Cardiac fibroblast (primary cell): Measurements from ENCODE around the gene CSTA.
"Not testable (repeated sequence)": the region's sequence is repeated elsewhere in the genome, so short reads cannot be mapped to it uniquely, and the experiment has no call there.

Experiments
- DNase-seq, 2 donors: peaks; one replicate each; pipeline versions ENCODE4 v3.0.0 to v3.0.0-alpha.2; 2010; ENCODE audit warnings: low read depth in 2 of 2
- H3K4me3 ChIP-seq, 2 donors: replicated peaks in 1 of 2; 1 replicate in 1 of 2; 2 replicates in 1 of 2; pipeline ENCODE4 v1.5.1; 2011; ENCODE audit warnings: low read depth in 2 of 2, low read length in 2 of 2, mild to moderate bottlenecking in 2 of 2, moderate library complexity in 1 of 2
- CTCF ChIP-seq: IDR thresholded peaks from one replicate; pipeline ENCODE4 v1.5.1; 2011; ENCODE audit warnings: low read depth, mild to moderate bottlenecking, low read length, inconsistent platforms

The CSTA gene

GRCh38 chr3:122364490-122364889, 39.4 kb downstream of the CSTA start:
- no peak overlapping the region for H3K4me3 ChIP-seq
- no peak for TF ChIP-seq CTCF
- no peak for DNase-seq

GRCh38 chr3:122365073-122365472, 40.0 kb downstream of the CSTA start:
- no peak for TF ChIP-seq CTCF
- H3K4me3 ChIP-seq, result no peak overlapping the region
- no peak for DNase-seq

GRCh38 chr3:122365582-122366378, 40.7 kb downstream of the CSTA start:
- not testable (repeated sequence) for H3K4me3 ChIP-seq
- peak; percentile 49 to 73 for DNase-seq

- H3K4me3 ChIP-seq, result no peak overlapping the region
- no peak for TF ChIP-seq CTCF
- no peak for DNase-seq
Observed at GRCh38 chr3:122366379-122366749, 41.3 kb downstream of the CSTA start.

- H3K4me3 ChIP-seq, result no peak overlapping the region
- no peak for TF ChIP-seq CTCF
- no peak for DNase-seq
Observed at GRCh38 chr3:122374034-122374433, 49.0 kb downstream of the CSTA start.

GRCh38 chr3:122377975-122378374, 52.9 kb downstream of the CSTA start:
- DNase-seq, result no peak
- H3K4me3 ChIP-seq, result no peak overlapping the region
- no peak for TF ChIP-seq CTCF

GRCh38 chr3:122382888-122383666, 58.0 kb downstream of the CSTA start, which contains the start of gene MIX23:
TSS of gene MIX23 (minus strand) at chr3:122383231. CDS start at chr3:122383224, 7 bp downstream.
- DNase-seq, result peak; percentile 84 to 85
- no peak for TF ChIP-seq CTCF
- peak within 1 kb of the TSS; percentile 90 to 92 for H3K4me3 ChIP-seq
